ENCODE results near the gene POLE2.
"Not testable (repeated sequence)": the region's sequence is repeated elsewhere in the genome, so short reads cannot be mapped to it uniquely, and the experiment has no call there.

The POLE2 gene

DNA sequence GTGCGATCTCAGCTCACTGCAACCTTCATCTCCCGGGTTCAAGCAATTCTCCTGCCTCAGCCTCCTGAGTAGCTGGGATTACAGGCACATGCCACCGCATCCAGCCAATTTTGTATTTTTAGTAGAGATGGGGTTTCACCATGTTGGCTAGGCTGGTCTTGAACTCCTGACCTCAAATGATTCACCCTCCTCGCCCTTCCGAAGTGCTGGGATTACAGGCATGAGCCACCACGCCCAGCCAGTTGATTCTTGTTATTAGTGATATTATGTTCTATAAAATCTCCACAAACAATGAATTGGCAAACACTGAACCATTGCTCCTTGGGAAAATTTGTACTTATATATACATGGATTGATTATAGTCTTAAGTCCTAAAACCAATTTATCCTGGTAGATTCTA lies 30.5 kb downstream of the POLE2 start:
- not testable (repeated sequence) for DNase-seq

DNA sequence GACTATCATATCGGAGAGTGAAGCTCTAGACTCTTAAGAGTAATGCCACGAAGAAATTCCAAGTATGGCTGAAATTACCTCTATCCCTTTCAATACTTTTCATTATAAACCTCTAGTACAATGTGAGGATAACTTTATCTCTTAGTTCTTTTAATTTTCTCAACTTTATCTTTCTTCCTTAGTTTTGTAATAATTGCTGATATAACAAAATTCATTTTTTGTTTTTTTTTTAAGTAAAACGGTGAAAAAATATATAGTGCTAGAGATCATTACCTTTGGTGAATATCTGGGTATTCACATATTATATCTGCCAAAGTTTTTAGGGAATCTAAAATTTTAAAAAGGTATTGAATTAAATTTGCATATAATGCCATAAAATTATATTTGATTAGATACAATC lies 33.5 kb downstream of the POLE2 start:
- DNase-seq, result no peak

DNA sequence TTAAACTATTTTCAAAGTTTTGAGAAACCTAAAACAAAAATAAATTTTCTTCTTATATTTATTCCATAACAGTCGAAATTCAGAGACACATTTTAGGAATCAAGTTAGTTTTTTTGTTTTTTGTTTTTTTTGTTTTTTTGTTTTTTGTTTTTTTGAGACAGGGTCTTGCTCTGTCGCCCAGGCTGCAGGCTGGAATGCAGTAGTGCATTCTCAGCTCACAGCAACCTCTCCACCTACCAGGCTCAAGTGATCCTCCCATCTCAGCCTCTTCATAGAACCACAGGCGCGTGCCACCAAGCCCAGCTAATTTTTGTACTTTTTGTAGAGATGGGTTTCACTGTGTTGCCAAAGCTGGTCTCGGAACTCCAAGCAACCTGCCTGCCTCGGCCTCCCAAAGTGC lies 34.5 kb downstream of the POLE2 start:
- no peak for DNase-seq

DNA sequence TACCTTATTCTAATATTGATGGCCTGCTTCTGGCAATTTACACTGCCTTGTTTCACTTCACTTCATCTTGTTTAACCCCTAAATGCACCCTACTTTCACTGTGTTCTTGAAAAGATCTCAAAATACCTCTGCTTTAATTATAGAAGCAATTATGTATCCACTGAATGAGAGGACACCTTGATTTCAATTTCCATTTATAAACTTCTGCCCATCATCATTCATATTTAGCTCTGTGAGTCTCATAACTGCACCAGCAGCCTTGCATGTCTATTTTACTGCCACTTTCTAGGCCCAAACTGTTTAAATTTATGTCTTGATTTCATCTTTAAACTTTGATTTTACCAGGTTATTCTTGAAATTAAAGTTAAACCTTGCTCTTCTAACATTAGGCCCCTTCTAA lies 45.9 kb downstream of the POLE2 start:
- DNase-seq, result no peak

DNA sequence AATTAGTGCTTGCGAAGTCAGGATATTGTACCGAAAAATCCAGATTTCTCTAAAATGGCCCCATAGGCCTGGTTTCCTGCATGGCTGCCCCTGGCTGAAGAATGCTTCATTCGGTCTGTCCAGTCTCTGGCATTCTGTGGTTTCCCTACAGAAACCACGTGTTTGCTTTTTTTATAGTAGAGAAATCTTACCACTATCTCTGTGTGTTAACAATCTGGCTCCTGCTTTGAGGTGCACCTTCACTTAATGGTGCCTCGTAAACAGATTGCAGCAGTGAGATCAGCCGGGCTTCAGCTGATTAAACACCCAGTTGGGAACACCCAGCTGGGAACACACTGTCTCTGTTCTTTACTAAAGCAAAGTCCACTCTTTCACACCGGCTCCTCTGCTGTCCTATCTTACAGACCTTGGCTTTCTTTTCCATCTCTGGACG lies 46.3 kb downstream of the POLE2 start:
- DNase-seq, result no peak

DNA sequence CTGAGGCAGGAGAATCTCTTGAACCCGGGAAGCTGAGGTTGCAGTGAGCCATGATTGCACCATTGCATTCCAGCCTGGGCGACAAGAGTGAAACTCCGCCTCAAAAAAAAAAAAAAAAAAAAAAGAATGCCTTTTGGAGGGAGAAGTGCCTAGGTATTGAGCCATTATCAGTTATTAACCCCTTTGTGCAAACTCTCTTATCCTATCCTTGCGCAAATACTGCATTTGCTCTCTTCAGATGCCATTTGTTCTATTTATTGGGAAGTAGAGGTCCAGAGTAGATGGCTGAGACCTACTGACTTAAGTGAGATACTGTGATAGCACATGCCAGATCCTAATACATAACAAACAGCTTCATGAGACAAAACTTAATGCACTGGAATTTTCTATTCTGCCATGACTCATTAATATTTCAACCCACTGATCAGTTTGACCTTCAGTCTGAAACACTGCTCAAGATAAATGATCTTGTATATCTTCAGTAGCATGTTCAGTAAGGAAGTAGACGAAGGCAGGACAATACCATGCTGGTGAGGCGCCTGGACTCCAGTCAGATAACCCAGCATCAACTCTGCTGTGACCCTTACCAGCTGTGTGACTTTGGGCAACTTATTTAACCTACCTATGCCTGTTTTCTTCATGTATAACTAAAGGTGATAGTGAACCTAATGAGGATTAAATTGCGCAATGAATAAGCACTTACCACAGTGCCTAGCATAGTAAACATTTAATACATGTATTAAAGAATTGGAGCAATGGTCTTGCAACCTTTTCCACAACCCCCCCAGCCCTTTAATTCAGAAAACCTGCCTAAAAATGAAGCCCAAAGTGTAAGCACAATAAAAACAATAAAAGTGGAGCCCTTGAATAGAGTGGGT lies 47.2 kb downstream of the POLE2 start:
- no peak for DNase-seq

DNA sequence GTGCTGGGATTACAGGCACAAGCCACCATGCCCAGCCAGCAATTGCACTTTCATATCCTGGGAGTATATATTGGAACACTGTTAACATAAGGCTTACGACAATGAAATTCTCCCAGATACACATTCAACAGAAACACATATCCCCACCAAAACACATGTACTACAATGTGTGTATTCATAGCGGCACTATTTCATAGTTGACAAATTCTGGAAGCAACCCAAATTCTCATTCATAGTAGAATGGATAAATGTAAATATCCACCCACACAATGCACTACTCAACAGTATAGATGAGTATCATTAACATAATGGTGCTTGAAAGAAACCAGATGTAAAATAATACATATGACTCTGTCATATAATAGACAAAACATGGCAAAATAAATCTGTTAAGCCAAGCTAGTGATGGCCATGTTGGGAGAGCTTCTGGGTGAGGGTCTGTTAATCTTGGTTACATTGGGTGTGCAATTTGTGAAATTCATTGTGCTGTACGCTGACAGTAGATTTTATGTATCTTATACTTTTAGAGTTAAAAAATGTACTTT lies 50.4 kb downstream of the POLE2 start:
- no peak for DNase-seq

DNA sequence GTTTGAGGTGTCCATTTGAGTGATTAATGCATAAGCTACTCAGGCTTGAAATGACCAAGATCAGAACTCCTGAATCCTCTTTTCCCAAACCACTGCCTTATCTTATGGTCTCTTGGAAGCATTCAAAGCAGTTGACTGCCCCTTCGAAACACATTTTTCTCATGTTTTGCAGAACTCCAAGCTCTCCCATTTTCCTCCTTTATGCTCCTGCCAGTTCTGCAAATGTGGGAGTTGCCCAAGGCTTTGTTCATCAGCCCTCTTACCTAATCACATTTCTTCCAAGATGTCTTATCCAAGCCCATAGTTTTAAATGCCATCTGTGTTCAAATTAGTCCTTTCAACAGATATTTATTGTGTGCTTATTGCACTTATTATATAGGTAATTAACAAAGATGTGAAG lies 51.1 kb downstream of the POLE2 start:
- no peak for DNase-seq

DNA sequence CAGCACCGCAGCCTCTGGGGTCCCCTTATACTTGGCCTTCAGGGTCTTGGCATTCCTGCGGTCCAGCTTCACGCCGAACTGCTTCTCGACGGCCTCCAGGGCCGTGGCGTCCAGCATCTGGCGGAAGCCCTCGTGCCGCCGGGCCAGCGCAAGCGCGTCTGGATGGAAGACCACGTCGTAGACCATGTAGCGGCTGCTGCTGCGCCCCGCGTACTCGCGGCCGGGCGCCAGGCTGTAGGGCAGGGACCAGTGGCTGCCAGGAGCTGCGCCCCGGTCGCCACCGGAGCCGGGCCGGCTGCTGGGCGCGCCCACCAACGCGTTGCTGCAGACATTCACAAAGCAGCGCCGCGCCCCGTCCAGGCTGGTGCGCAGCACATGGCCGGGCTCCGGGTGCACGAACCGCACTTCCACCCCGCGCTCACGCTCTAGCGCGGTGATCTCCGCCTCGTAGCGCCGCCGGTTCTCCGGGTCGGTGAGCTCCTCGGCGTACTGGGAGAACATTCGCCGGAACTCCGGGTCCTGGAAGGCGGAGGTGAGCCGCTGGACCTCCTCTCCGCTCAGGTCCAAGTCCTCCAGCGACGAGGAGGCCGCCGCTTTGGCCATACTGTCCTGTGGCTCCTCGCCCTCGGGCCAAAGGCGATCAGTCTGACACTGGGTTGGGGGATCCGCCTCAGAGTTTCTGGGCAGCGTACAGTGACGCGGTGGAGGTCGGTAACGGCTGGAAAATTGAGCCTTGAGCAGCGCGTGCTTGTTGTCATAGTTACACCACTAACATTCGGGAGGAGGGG lies 53.3 kb downstream of the POLE2 start, which contains the start of gene DNAAF2:
DNAAF2 (minus strand) TSS at position 698 of the 788 bp plus-strand sequence; CDS start at position 603, 95 bp downstream.
- peak; percentile 68 for DNase-seq

DNA sequence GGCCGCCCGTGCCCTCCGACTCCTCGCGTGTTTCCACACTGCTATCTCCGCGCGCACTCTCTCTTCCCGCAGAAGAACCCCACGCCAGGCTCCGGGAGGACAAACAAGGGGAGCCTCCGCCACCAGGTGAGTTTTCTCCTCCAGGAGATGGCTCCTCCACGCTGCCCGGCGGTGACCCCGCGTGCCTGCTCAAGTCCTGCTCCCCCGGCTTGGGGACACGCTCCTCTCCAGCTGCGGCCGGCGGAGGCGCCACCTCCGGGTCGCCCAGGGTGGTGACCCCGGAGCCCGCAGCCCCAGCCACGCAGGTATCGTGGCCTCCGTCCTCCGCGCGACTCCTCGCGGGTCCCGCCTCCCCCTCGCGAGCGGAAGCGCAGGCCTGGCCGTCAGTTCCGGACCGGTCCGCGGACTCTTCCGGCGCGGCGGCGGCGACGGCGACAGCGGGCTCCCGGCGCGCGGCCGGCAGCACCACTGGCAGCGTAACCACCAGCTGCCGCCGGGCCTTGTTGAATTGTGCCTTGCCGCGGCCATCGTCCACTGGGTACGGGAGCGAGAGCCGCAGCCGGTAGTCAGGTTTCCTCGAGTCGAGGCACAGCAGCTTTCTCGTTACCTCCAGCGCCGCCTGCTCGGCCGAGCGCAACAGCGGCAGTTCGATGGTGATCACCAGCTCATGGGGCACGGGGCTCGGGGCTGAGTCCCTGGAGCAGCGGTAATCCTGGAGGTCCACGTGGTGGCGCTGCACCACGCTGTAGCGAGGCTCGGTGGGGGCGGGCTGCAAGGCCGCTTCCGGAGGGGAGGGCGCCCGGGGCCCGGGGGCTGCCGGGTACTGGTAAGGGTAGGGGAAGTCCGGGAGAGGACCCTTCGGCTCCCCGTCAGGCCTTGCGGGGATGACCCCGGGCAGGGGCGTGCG lies 54.1 kb downstream of the POLE2 start:
- peak; percentile 96 for DNase-seq

DNA sequence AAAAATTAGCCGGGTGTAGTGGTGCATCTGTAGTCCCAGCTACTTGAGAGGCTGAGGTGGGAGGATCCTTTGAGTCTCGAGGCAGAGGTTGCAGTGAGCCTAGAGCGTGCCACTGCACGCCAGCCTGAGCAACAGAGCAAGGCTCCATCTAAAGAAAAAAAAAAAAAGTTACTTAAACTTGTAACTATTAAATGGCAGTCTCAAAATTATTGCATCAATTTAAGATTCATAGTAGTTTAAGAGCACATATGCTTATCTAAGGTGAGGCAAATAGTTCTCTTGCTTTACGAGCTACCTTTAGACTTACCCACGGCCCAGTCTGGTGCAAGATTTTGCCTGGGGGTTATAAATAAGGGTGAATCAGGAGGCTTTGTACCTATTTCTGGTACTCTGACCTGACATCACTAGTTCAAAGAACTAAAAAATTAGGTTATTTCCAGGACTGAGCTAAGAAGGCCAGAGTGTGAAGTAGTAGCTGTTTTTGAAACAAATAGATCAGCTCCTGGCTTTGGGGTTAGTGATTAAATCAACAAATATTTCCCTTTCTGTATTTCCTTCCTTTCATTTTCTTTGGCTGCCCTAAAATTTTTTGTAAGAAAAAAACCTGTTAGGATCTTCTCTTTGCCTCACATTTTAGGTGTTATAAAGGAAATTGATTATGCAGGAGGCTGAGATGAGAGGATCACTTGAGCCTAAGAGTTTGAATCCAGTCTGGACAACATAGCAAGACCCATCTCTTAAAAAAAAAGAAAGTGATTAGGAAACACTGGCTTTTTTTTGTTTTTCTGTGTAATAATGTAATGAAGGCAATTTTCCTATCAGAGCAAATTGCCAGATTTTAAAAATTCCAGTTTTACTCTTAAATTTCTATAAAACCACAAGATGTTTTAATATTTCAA lies 63.8 kb downstream of the POLE2 start:
- peak; percentile 17 for DNase-seq

DNA sequence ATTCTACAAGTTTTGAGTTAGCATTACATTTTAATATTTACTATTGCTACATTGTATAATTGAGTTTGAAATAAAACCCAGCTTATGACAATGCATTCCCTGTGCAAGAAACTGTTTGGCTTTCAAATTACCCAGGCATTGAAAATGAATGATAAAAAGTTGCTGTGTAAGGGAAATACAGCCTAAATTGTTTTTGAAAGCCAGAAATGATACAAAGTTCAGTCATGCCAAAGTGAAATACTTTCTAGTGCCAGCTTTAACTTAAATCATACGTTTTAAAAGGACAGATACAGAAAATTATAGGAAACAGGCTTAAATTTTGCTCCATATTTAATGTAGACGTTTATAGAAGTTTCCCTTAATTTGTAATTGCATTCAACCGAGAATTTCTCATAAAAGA lies 64.6 kb downstream of the POLE2 start:
- no peak for DNase-seq

DNA sequence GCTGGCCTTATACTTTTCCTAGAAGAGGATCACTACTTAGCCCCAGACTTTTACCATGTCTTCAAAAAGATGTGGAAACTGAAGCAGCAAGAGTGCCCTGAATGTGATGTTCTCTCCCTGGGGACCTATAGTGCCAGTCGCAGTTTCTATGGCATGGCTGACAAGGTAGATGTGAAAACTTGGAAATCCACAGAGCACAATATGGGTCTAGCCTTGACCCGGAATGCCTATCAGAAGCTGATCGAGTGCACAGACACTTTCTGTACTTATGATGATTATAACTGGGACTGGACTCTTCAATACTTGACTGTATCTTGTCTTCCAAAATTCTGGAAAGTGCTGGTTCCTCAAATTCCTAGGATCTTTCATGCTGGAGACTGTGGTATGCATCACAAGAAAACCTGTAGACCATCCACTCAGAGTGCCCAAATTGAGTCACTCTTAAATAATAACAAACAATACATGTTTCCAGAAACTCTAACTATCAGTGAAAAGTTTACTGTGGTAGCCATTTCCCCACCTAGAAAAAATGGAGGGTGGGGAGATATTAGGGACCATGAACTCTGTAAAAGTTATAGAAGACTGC lies 65.9 kb downstream of the POLE2 start:
- no peak for DNase-seq

DNA sequence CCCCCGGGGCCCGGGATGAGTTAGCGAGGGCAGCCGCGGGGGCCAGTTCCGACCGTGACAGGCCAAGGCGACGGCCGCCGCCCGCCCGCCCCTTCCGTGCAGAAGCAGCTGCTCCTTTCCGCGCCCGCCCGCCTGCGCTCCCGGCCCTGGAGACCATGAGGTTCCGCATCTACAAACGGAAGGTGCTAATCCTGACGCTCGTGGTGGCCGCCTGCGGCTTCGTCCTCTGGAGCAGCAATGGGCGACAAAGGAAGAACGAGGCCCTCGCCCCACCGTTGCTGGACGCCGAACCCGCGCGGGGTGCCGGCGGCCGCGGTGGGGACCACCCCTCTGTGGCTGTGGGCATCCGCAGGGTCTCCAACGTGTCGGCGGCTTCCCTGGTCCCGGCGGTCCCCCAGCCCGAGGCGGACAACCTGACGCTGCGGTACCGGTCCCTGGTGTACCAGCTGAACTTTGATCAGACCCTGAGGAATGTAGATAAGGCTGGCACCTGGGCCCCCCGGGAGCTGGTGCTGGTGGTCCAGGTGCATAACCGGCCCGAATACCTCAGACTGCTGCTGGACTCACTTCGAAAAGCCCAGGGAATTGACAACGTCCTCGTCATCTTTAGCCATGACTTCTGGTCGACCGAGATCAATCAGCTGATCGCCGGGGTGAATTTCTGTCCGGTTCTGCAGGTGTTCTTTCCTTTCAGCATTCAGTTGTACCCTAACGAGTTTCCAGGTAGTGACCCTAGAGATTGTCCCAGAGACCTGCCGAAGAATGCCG lies 66.7 kb downstream of the POLE2 start:
- peak; percentile 68 for DNase-seq

DNA sequence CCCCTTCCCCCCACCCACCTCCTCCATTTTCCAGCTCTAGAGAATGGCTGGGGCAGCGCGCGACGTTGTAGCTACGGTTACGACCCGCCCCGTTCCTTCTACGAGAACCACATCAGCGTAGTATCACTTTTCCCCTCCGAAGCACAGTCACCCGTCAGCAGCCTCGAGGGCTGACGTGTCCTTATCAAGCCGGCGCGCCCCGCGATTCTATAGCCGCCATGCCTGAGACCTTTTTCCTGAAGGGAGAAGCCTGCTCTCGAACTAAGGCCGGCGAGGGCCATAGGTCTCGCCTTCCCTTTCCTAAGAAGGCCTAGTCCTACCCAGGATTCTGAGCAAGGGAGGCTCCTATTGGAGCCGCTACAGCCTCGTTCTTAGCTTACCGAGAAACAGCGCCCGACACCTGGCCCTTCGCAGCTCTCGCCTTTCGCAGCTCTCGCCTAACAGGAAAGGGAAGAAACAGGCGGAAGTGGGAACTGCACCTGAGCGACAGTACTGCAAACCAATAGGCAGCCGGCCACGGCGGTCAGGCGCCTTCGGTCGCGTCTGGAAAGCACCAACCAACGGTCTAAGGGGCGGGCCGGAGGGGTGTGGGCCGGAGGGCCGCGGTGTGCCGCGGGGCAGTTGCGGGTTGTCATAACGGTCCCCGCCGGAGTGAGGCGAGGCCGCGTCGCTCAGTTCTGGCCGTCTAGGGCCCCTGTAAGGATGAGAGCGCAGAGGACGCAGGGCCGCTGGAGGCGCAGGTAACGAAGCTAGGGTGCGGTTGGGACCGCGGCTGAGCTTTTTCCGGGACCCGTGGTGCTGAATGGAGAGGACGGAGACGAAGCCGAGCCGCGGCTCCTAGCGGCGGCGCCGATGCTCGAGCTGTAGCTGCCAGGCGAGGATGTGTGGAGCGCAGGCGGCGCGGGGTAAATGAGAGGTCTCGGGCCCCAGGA lies 67.6 kb downstream of the POLE2 start, which contains the start of the genes MGAT2 and RPL36AL:
MGAT2 (plus strand) TSS at position 618 of the 932 bp plus-strand sequence. CDS start 470 bp downstream, outside the sequence.
RPL36AL (minus strand) TSS at position 445 of the 932 bp plus-strand sequence. CDS start 1,522 bp downstream, outside the sequence.
- DNase-seq, result peak; percentile 93

DNA sequence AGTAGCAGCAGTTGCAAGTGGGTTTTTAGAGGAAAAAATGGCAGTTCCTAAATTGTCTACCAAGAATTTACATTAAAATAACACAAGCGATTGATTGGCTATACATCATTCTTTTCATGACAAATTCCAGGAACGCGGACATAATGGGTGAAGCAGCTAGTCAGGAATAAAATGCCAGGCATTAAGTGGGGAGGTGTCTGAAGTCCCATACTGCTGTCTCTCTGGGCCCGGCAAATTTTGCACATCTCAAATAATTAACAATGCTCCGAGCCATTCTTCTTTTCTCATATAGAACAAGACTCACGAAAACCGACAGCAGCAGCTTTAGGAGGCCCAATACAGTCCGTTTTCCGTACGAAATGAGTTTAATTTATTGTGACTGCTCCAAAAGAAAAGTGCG lies 68.3 kb downstream of the POLE2 start:
- no peak for DNase-seq

DNA sequence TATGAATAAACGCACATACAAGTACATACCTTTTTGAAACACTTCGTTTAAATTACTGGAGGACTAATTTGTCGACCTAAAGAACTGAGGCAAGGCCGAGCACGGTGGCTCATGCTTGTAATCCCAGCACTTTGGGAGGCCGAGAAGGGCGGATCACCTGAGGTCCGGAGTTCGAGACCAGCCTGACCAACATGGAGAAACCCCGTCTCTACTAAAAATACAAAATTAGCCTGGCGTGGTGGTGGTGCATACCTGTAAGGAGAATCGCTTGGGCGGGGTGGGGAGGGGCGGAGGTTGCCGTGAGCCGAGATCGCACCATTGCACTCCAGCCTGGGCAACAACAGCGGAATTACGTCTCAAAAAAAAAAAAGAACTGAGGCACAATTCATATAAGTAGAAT lies 68.7 kb downstream of the POLE2 start:
- DNase-seq, result not testable (repeated sequence)

DNA sequence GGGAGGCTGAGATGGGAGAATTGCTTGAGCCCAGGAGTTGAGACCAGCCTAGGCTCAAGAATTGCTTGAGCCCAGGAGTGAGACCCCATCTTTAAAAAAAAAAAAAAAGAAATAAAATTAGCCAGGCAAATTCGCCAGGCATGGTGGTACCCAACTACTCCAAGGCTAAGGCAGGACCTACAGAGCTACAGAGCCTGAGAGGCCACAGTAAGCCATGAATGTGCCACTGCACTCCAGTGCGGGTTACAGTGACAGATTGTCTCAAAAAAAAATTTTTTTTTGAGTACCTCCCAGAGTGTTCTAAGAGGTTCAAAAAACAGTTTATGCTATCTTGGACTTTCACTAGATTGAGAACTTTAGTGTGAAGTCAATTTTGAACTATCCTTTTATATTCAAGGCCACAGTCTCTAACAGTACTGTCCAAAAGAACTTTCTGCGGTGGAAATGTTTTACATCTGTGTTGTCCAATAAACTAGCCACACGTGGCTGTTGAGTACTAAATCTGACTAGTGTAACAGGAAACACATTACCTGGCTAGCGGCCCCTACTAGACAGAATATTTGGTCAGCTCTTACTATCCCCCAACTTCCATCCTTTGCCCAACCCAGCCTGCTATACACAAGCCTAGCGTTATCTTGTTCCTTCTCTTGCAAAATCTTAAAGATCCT lies 70.0 kb downstream of the POLE2 start:
- DNase-seq, result no peak
